GM12878 (cell line): ENCODE measurements around the gene MCM8. TPM values are rescaled to one million over a fixed set of nuclear protein-coding genes. Genes with fewer than 3 reads are reported as not detected.

ENCODE experiments used
- ATAC-seq: fragments of 200-7000 bp; cut with Tn5 transposase; 3 replicates; pipeline ENCODE4 v1.9.1; 2020; ENCODE audit warnings: mild to moderate bottlenecking, moderate library complexity
- BruUV-seq: library from RNA; stranded (reverse); fragments of 400-500 nt; replicated peaks from 2 replicates; lab custom pipeline; 2021; lab: Mats Ljungman, UMichigan
- CTCF ChIA-PET: fragments of 300-600 bp; sonication (Branson Sonifier 250); formaldehyde crosslinking; extraction: SDS; loops from one replicate; lab custom pipeline; 2021; ENCODE audit warnings: inconsistent platforms; lab: Yijun Ruan, JAX
- POLR2A ChIA-PET: fragments of 350-600 bp; formaldehyde crosslinking; extraction: SDS; loops from one replicate; lab custom pipeline; 2021; ENCODE audit warnings: inconsistent platforms; lab: Charles Lee
- RAD21 ChIA-PET: fragments of 300-600 bp; sonication (Branson Sonifier 250); formaldehyde crosslinking; loops from one replicate; lab custom pipeline; 2023; ENCODE audit warnings: antibody characterized with exemption; ENCODE audit not compliant: unreplicated experiment; lab: Charles Lee
- SMC1A ChIA-PET: fragments of 300-600 bp; sonication (Branson Sonifier 250); formaldehyde crosslinking; loops from one replicate; lab custom pipeline; 2023; ENCODE audit not compliant: unreplicated experiment, uncharacterized antibody; lab: Charles Lee
- DNase-seq: peaks from one replicate; pipeline ENCODE4 v3.0.0-alpha.2; 2011; ENCODE audit warnings: low read depth, low spot score
- FAIRE-seq: peaks from 3 replicates; lab custom pipeline; 2011; peaks lifted over from hg19 to GRCh38; lab: Jason Lieb, UNC
- H2AFZ ChIP-seq: 2 replicates; pipeline ENCODE4 v1.6.0; 2011; ENCODE audit warnings: low read depth, low read length, control low read depth; ENCODE audit not compliant: control insufficient read depth
- H3K27ac ChIP-seq: 2 replicates; pipeline ENCODE4 v1.5.1; 2011; ENCODE audit warnings: control low read depth; ENCODE audit not compliant: control insufficient read depth, insufficient read depth
- H3K27me3 ChIP-seq, 2 experiments: replicated peaks in 1 of 2; 2 replicates each; pipeline versions ENCODE4 v1.6.0 to v1.6.1; 2011; ENCODE audit warnings: low read length in 1 of 2; ENCODE audit not compliant: control insufficient read depth in 2 of 2, insufficient read depth in 2 of 2
- H3K36me3 ChIP-seq, 2 experiments: 2 replicates each; pipeline ENCODE4 v1.5.1; 2011; ENCODE audit warnings: low read length in 1 of 2; ENCODE audit not compliant: control insufficient read depth in 2 of 2, insufficient read depth in 2 of 2
- H3K4me1 ChIP-seq: 2 replicates; pipeline ENCODE4 v1.6.1; 2011; ENCODE audit warnings: mild to moderate bottlenecking, low read length, moderate library complexity, mixed read lengths; ENCODE audit not compliant: control insufficient read depth, insufficient read depth
- H3K4me2 ChIP-seq: 2 replicates; pipeline ENCODE4 v1.6.0; 2011; ENCODE audit warnings: control low read depth; ENCODE audit not compliant: control insufficient read depth, insufficient read depth
- H3K4me3 ChIP-seq: fragments of 200-600 bp; sonication (generic); 2 replicates; pipeline ENCODE4 v1.5.1; 2016
- H3K79me2 ChIP-seq: 2 replicates; pipeline ENCODE4 v1.6.0; 2011; ENCODE audit warnings: low read length; ENCODE audit not compliant: control insufficient read depth, insufficient read depth
- H3K9ac ChIP-seq: 2 replicates; pipeline ENCODE4 v1.8.0; 2011; ENCODE audit warnings: low read length, control low read depth, mixed read lengths; ENCODE audit not compliant: control insufficient read depth, insufficient read depth
- H3K9me3 ChIP-seq: replicated peaks from 3 replicates; pipeline ENCODE4 v1.5.1; 2011; ENCODE audit warnings: mild to moderate bottlenecking, low read length; ENCODE audit not compliant: control insufficient read depth, insufficient read depth
- H4K20me1 ChIP-seq: 2 replicates; pipeline ENCODE4 v1.6.0; 2011; ENCODE audit not compliant: control insufficient read depth, insufficient read depth
- EZH2 ChIP-seq: IDR thresholded peaks from 2 replicates; pipeline ENCODE4 v1.6.1; 2012; ENCODE audit warnings: low read depth, mild to moderate bottlenecking, control low read depth, inconsistent platforms, low read length, borderline replicate concordance; ENCODE audit not compliant: control insufficient read depth
- MEF2B ChIP-seq: fragments of 450-650 bp; IDR thresholded peaks from 2 replicates; pipeline ENCODE4 v1.6.1; 2018; ENCODE audit warnings: mild to moderate bottlenecking, moderate library complexity; ENCODE audit not compliant: partially characterized antibody, poor library complexity, severe bottlenecking
- RBBP5 ChIP-seq: fragments of 200-600 bp; sonication (generic); conservative IDR thresholded peaks from 2 replicates; pipeline ENCODE4 v1.6.1; 2016
- SIX5 ChIP-seq: IDR thresholded peaks from 2 replicates; pipeline ENCODE4 v1.6.1; 2011; ENCODE audit warnings: mild to moderate bottlenecking, low read depth, low read length, moderate library complexity; ENCODE audit not compliant: severe bottlenecking
- SMAD5 ChIP-seq: IDR thresholded peaks from 2 replicates; pipeline ENCODE4 v1.6.1; 2016; ENCODE audit warnings: antibody characterized with exemption, low read depth
- ZNF217 ChIP-seq: fragments of 450-650 bp; IDR thresholded peaks from 2 replicates; pipeline ENCODE4 v1.6.1; 2017; ENCODE audit warnings: antibody characterized with exemption, mild to moderate bottlenecking
- ZNF274 ChIP-seq: IDR thresholded peaks from one replicate; pipeline ENCODE4 v1.8.0; 2011; ENCODE audit not compliant: insufficient read length, insufficient read depth
- in situ Hi-C: fragments of 300-500 bp; cut with MboI; formaldehyde crosslinking; loops from 9 replicates; pipeline ENCODE4 v1.14.3; 2018; ENCODE audit warnings: mixed read lengths
- intact Hi-C: fragments of 100-400 bp; cut with micrococcal nuclease; formaldehyde crosslinking; loops from one replicate; pipeline ENCODE4 v1.14.2; 2022; ENCODE audit not compliant: unreplicated experiment
- polyA plus RNA-seq, 11 experiments: library from polyadenylated mRNA; depleted of rRNA in 4 of 11; unstranded in 6 of 11; stranded (reverse) in 5 of 11; fragments of >200 nt; fragmentation: Nextera tagmentation in 4 of 11; fragmentation: Illumina TruSeq in 1 of 11; extraction: Ambion mirVana in 4 of 11; extraction: Trizol in 1 of 11; gene quantifications; 1 replicate in 1 of 11; 2 replicates in 10 of 11; pipeline versions ENCODE4 v1.2.1 to v1.2.3, GENCODE V29; 2011 to 2016; ENCODE audit warnings: inconsistent platforms in 2 of 11, missing spikeins in 2 of 11, low read depth in 1 of 11
- total RNA-seq, 4 experiments: library from RNA; depleted of rRNA in 3 of 4; stranded (reverse); fragments of >200 nt in 3 of 4; fragmentation: Illumina TruSeq in 1 of 4; extraction: Trizol in 1 of 4; gene quantifications; 2 replicates each; pipeline versions ENCODE4 v1.2.1 to v1.2.3, GENCODE V29; 2013 to 2021
- TF ChIP-seq, protein P1 (sequence below): IDR thresholded peaks from 2 replicates; pipeline ENCODE4 v1.6.1; 2012; ENCODE audit warnings: low read length, inconsistent platforms
- TF ChIP-seq, protein P2 (sequence below): fragments of 450-650 bp; formaldehyde crosslinking; IDR thresholded peaks from 2 replicates; pipeline ENCODE4 v1.4.0; 2020; ENCODE audit warnings: mild to moderate bottlenecking, moderate library complexity
- TF ChIP-seq, protein P3 (sequence below): fragments of 150-350 bp; IDR thresholded peaks from 2 replicates; pipeline ENCODE4 v1.6.1; 2014; ENCODE audit warnings: mild to moderate bottlenecking, low read depth, low read length

Gene MCM8
- total and polyA plus RNA-seq, 10 of the 15 experiments (the other 5 are each of a cell fraction or from before 2014, with no cell fraction given) = 3.2 to 28.2 (median 16.0) TPM

DNA sequence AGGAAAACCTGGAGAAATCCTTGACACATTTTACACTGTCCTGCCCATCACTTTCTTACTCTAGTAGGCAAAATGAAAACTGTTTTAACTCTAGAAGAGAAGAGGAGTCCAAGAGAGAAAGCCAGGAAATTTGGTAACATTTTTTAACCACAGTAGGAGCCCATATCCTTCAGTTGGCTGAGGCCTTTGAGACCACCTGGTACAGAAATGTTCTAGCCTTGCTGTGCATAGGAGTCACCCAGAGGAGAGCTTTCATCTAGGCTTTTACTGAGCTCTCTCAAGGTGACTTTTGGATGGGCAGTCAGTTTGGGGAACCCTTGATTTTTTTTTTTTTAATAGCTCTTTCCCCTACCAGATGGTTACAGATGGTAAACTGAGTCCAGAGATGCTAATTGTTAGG, 78.4 kb downstream of the MCM8 start:
- no peaks in the 10 kb centered on the region for H3K79me2 ChIP-seq
- peaks cover 4 to 6% of the 10 kb centered on the region in 2 experiments; a peak in 3 of 4 replicates for H3K36me3 ChIP-seq
- POLR2A ChIA-PET = interaction anchor here (0.7 kb wide), 1 partner anchor 32 kb away, joined by 3 read pairs; no protein-coding TSS in a partner anchor
- peaks cover 8% of the 10 kb centered on the region for H3K9me3 ChIP-seq
- TF ChIP-seq ZNF274 (no peak), EZH2 (no peak), SIX5 (no peak), ZNF217 (no peak), MEF2B (no peak), RBBP5 (no peak), SMAD5 (no peak)
- TF ChIP-seq, protein P1, sequence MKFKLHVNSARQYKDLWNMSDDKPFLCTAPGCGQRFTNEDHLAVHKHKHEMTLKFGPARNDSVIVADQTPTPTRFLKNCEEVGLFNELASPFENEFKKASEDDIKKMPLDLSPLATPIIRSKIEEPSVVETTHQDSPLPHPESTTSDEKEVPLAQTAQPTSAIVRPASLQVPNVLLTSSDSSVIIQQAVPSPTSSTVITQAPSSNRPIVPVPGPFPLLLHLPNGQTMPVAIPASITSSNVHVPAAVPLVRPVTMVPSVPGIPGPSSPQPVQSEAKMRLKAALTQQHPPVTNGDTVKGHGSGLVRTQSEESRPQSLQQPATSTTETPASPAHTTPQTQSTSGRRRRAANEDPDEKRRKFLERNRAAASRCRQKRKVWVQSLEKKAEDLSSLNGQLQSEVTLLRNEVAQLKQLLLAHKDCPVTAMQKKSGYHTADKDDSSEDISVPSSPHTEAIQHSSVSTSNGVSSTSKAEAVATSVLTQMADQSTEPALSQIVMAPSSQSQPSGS = no peak
- TF ChIP-seq, protein P2, sequence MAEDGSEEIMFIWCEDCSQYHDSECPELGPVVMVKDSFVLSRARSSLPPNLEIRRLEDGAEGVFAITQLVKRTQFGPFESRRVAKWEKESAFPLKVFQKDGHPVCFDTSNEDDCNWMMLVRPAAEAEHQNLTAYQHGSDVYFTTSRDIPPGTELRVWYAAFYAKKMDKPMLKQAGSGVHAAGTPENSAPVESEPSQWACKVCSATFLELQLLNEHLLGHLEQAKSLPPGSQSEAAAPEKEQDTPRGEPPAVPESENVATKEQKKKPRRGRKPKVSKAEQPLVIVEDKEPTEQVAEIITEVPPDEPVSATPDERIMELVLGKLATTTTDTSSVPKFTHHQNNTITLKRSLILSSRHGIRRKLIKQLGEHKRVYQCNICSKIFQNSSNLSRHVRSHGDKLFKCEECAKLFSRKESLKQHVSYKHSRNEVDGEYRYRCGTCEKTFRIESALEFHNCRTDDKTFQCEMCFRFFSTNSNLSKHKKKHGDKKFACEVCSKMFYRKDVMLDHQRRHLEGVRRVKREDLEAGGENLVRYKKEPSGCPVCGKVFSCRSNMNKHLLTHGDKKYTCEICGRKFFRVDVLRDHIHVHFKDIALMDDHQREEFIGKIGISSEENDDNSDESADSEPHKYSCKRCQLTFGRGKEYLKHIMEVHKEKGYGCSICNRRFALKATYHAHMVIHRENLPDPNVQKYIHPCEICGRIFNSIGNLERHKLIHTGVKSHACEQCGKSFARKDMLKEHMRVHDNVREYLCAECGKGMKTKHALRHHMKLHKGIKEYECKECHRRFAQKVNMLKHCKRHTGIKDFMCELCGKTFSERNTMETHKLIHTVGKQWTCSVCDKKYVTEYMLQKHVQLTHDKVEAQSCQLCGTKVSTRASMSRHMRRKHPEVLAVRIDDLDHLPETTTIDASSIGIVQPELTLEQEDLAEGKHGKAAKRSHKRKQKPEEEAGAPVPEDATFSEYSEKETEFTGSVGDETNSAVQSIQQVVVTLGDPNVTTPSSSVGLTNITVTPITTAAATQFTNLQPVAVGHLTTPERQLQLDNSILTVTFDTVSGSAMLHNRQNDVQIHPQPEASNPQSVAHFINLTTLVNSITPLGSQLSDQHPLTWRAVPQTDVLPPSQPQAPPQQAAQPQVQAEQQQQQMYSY (CRISPR knock-in tag) = no peak
- TF ChIP-seq, protein P3, sequence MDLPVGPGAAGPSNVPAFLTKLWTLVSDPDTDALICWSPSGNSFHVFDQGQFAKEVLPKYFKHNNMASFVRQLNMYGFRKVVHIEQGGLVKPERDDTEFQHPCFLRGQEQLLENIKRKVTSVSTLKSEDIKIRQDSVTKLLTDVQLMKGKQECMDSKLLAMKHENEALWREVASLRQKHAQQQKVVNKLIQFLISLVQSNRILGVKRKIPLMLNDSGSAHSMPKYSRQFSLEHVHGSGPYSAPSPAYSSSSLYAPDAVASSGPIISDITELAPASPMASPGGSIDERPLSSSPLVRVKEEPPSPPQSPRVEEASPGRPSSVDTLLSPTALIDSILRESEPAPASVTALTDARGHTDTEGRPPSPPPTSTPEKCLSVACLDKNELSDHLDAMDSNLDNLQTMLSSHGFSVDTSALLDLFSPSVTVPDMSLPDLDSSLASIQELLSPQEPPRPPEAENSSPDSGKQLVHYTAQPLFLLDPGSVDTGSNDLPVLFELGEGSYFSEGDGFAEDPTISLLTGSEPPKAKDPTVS = no peak
- SMC1A ChIA-PET = interaction anchor here (1.0 kb wide), 1 partner anchor 61 kb away, joined by 3 read pairs; no protein-coding TSS in a partner anchor
- RAD21 ChIA-PET = no interaction called here
- H3K4me1 ChIP-seq = no peaks in the 10 kb centered on the region
- no TSS peak for BruUV-seq
- no peak overlapping the region for H3K4me2 ChIP-seq
- H2AFZ ChIP-seq = no peak overlapping the region
- CTCF ChIA-PET = no interaction called here
- intact Hi-C loops (no loop called here), in situ Hi-C loops (no loop called here)
- no peak overlapping the region for H3K27ac ChIP-seq
- no peaks in the 10 kb centered on the region for H4K20me1 ChIP-seq
- H3K4me3 ChIP-seq = no peak overlapping the region
- no peak overlapping the region for H3K9ac ChIP-seq
- DNase-seq = no peak
- no peak for ATAC-seq
- FAIRE-seq = no peak
- H3K27me3 ChIP-seq = no peaks in the 10 kb centered on the region
